ENCODE data around the gene CIAO2B.
"Not testable (repeated sequence)": the region's sequence is repeated elsewhere in the genome, so short reads cannot be mapped to it uniquely, and the experiment has no call there.

The CIAO2B gene

DNA sequence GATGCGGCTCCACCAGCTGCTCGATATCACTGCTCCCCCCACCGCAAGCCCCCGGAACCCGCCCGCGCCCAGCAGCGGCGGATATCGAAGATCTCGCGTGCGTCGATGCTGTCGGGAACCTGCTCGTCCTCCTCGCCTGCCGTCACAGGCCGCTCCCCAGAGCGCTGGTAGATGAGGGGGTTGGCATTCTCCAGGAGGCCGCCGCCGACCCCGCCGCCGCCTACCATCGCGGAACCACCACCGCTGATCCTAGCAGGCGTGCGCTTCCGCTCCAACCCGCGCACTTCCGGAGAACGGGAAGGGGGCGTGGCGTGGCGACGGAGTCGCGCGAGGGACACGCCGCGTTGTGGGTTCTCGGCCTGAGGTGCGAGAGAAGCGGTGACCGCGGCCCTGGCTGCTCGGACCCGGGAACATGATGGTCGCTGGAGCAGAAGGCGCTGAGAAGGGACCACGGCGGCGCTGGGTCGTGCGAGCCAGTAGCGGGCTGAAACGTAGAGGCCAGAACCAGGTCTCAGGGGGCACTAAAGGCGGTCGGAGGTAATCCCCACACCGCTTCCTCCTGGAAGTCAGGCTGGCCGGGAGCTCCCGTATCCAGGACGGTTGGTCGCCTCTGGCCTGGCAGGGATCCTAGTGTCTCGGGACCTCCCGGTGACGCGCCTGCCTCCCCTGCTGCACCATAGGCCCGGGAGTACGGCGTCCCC lies at the start of gene CIAO2B:
Gene CIAO2B, minus strand, starts transcription at position 265 of the 701 bp plus-strand sequence. Its CDS starts 38 bp downstream, at position 227.
- DNase-seq, result peak; percentile 57

DNA sequence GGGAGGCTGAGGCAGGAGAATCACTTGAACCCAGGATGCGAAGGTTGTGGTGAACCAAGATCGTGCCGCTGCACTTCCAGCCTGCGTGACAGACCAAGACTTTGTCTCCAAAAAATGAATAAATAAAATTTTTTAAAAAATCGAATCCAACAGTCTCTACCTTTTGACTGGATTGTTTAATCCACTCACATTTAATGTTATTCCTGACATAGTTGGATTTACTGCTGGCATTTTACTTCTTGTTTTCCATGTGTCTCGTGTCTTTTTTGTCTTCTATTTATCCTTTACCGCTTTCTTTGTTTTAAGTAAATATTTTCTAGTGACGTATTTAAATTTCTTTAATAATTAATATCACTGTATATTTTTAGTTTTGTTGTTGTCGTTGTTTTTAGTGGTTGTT lies 48.8 kb upstream of the CIAO2B start:
- DNase-seq, result no peak

GRCh38 chr16:66979011-66979717 lies 45.0 kb upstream of the CIAO2B start:
- DNase-seq, result no peak

GRCh38 chr16:66977341-66978113 lies 43.3 kb upstream of the CIAO2B start:
- DNase-seq, result peak; percentile 39

- no peak for DNase-seq
Observed at GRCh38 chr16:66976746-66977145, 42.5 kb upstream of the CIAO2B start.

DNA sequence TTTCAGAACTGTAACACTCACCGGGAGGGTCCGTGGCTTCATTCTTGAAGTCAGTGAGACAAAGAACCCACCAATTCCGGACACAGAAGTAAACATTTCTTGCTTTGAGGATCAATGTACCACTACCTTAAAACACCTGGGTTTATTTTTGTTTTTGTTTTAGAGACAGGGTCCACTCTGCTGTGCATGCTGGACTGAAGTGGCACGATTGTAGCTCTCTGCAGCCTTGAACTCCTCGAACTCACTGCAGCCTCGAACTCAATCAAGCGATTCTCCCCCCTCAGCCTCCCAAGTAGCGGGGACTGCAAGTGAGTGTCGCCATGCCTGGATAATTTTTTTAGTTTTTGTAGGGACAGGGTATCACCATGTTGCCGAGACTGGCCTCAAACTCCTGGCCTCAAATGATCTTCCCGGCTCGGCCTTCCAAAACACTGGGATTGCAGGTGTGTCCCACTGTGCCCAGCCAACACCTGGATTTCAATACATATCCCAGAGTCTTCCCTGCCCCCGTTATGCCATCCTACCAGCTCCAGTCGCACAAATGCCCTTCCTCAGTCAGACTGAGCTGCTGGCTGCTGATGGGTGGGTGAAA lies 41.2 kb upstream of the CIAO2B start:
- DNase-seq, result no peak

GRCh38 chr16:66974932-66975246 lies 40.7 kb upstream of the CIAO2B start:
- DNase-seq, result not testable (repeated sequence)

GRCh38 chr16:66974156-66974931 lies 40.1 kb upstream of the CIAO2B start:
- DNase-seq, result not testable (repeated sequence)

DNA sequence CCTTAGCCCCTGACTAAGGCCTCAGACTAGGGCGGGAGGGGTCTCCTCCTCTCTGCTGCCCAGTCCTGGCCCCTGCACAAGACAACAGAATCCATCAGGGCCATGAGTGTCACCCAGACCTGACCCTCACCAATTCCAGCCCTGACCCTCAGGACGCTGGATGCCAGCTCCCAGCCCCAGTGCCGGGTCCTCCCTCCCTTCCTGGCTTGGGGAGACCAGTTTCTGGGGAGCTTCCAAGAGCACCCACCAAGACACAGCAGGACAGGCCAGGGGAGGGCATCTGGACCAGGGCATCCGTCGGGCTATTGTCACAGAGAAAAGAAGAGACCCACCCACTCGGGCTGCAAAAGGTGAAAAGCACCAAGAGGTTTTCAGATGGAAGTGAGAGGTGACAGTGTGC lies 39.5 kb upstream of the CIAO2B start:
- DNase-seq, result no peak

GRCh38 chr16:66972983-66973382 lies 38.8 kb upstream of the CIAO2B start:
- DNase-seq, result no peak

DNA sequence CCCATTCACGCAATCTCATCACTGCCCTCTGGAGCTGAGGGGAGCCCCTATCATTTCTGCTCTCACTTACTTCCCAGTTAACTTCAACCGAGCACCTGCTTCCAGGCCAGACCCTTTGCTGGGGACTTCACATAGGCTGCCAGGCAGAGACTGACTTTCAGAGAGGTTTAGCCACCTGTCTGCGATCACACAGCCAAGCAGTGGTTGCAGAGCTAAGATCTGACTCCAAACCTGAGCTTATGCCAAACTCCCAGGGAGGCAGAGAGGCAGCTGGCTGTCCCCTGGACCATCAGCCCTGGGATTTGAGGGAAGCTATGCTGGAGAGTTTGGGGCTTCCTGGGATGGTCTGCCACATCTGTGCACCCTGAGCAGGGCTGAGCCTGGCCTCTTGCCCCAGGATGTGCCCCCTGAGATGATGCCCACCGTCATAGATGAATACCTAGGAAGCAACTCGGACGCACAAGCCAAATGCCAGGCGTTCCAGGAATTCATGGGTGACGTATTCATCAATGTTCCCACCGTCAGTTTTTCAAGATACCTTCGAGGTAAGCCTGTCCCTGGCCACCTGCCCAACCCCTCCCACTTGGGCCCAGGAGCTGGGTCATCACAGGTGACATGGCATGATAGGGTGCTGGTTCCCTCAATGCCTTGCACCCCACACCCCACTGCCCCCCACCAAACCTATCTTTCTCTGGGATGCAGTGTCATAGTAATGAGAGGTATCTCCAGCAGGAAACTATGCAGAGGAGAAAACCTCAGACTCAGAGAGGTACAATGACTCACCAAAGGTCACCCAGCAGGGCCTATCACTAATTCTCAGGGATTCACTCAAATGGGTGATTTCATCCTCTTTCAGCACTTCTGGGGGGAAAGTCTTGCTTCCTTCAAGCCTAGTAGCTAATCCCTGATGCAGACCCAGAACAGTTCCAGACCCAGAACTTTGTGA lies 36.8 kb upstream of the CIAO2B start:
- no peak for DNase-seq

- DNase-seq, result no peak
Observed at GRCh38 chr16:66968847-66969246, 34.6 kb upstream of the CIAO2B start.

GRCh38 chr16:66964049-66964448 lies 29.8 kb upstream of the CIAO2B start:
- DNase-seq, result no peak

- no peak for DNase-seq
Observed at GRCh38 chr16:66961914-66962313, 27.7 kb upstream of the CIAO2B start.

GRCh38 chr16:66961065-66961744 lies 27.0 kb upstream of the CIAO2B start, which contains the start of gene CES3:
Gene CES3, plus strand, starts transcription at chr16:66961266. Its CDS starts 42 bp downstream, at chr16:66961308.
- no peak for DNase-seq

DNA sequence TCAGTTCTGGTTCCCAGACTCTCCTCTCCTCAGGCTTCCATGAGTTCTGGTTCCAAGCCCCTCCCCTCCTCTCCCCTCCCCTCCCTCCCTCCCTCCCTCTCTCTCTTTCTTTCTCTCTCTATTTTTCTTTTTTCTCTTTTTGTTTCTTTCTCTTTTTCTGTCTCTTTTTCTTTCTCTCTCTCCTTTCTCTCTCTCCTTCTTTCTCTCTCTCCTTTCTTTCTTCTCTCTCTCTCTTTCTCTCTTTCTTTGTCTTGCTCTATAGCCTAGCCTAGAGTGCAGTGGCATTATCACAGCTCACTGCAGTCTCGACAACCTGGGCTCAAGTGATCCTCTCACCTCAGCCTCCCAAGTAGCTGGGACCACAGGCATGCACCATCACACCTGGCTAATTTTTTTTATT lies 26.1 kb upstream of the CIAO2B start:
- DNase-seq, result no peak

DNA sequence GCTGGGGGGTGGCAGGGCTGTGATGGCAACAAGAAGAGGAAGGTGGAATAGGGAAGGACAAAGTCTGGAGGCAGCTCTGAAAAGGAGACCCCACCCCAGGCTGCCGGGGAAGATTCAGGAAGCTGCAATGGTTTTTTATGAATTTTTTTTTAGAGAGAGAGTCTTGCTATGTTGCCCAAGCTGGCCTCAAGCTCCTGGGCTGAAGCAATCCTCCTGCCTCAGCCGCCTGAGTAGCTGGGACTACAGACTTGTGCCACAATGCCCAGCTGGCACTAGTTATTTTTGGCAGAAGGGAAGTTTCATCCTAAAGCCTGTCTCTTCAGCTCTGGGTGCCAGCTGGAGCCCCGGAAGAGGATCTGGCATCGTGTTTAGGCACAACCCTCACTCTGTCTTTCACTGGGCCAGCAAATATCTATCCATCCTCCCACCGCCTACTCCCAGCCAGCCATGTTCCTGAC lies 25.5 kb upstream of the CIAO2B start:
- DNase-seq, result no peak

DNA sequence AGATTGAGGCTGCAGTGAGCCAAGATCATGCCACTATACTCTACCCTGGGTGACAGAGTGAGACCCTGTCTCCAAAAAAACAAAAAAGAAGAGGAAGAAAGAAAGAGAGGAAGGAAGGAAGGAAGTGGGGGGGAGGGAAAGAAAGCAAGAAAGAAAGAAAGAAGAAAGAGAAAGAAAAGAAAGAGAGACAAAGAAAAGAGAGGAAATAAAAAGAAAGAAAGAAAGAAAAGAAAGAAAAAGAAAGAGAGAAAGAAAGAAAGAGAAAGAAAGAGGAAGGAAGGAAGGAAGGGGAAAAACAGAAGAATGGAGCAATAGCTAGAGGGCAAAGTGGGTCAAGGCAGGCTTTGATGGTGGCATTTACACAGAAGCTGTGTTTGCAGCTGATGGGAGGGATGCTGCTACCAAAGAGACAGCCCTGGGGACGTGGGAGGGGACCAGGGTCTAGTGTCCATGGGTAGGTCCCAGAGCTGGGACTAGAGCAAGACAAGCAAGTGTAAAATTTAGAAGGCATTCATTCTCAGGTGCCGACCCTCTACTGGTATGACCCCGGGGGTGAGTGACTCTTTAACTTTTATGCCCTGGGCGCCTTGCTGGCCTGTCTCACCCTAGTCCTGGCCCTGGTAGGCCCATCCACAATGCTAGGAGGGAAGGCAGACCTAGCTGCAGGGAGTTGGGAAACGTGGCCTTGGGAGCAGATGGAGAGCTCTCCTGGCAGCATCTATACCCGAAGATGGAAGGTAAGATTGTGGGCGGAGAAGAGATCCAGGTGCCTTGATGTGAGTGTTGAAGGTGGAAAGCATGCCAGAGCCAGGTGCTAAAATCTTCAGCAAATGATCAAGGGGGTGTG lies 24.9 kb upstream of the CIAO2B start:
- DNase-seq, result no peak

GRCh38 chr16:66956154-66956457 lies 21.9 kb upstream of the CIAO2B start:
- DNase-seq, result not testable (repeated sequence)
